ENCODE data around the gene EQTN. TPM values are rescaled to one million over a fixed set of nuclear protein-coding genes. Genes with fewer than 3 reads are reported as not detected.
A peak's percentile ranks its signal among the peaks of the same experiment; 100 is the strongest.
"Not testable (repeated sequence)": the region's sequence is repeated elsewhere in the genome, so short reads cannot be mapped to it uniquely, and the experiment has no call there.

The EQTN gene
- total and polyA plus RNA-seq, 2 of the 4 experiments (the other 2 are of a cell fraction), result not detected

DNA sequence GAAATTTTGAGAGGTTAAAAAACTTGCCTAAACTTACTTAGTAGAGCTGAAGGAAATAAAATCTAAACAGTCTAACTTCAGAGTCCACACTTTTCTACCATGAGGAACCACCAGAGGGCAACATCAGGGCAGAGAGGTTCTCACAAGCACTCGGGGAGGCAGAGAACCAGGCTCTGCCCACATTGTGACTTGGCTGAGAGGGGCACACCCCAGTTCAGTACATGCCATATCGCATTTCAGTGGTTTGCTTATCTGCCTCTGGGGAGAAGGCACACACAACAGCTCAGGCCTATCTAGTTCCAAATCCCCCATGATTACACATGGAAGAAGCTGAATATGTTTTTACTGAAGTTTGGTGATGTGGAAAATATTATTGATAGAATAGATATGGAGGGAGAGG is 49.2 kb downstream of the EQTN start:
- 0 out of 4 replicates have a peak overlapping the region, but pooled peaks of 1 of the 2 experiments have one; percentile 7 for H4K8ac ChIP-seq (ENCODE audit: low read depth in 2 of 2, low read length in 2 of 2)
- H3K18ac ChIP-seq (ENCODE audit: low read depth, low read length), result no peak overlapping the region
- no CpG with 5 or more reads among the region's 2 CpGs for WGBS, 2 experiments (ENCODE audit: extremely low coverage in 2 of 2, insufficient read length in 1 of 2)
- peak overlapping the region; percentile 51; the same call in 1 of the 2 replicates for H3K4ac ChIP-seq (ENCODE audit: low read depth, low read length)
- no peak overlapping the region for H3K4me2 ChIP-seq (ENCODE audit: low read depth, low read length)
- peak; percentile 93 for ATAC-seq (ENCODE audit: low read depth)
- H3K4me1 ChIP-seq (ENCODE audit: control insufficient read depth, insufficient read depth, low read length), result no peaks in the 10 kb centered on the region
- intact Hi-C loops (cut with micrococcal nuclease), result loop anchor here (2.0 kb wide), 1 partner anchor 29 kb away; no protein-coding TSS in a partner anchor
- H2BK120ac ChIP-seq (ENCODE audit: low read depth, low read length), result 0 out of 2 replicates have a peak overlapping the region, but pooled peaks have one; percentile 14
- 0 out of 2 replicates have a peak overlapping the region, but pooled peaks have one; percentile 17 for H4K91ac ChIP-seq (ENCODE audit: insufficient read depth, low read depth, low read length)
- no peak overlapping the region for H3K23ac ChIP-seq (ENCODE audit: low read depth, low read length)
- H3K9me1 ChIP-seq (ENCODE audit: insufficient read depth, low read length), result no peaks in the 10 kb centered on the region
- H3K9me3 ChIP-seq (ENCODE audit: control insufficient read depth, insufficient read depth, low read length), result no peaks in the 10 kb centered on the region
- 0 out of 2 replicates have a peak overlapping the region, but pooled peaks have one; percentile 56 for H2AK5ac ChIP-seq (ENCODE audit: low read depth, low read length)
- TF ChIP-seq RAD21 (IDR thresholded peaks at IDR 0.05; ENCODE audit: low read length), result peak; percentile 49
- TF ChIP-seq NFE2L2 (IDR thresholded peaks at IDR 0.05; ENCODE audit: low read depth, low read length), result no peak
- TF ChIP-seq BHLHE40 (IDR thresholded peaks at IDR 0.05; ENCODE audit: low read depth, low read length), result peak; percentile 37; the same call in 1 of the 2 replicates
- peak; percentile 50; the same call in 1 of the 2 replicates for TF ChIP-seq SMC3 (IDR thresholded peaks at IDR 0.05; ENCODE audit: low read depth, low read length)
- TF ChIP-seq, protein P1, sequence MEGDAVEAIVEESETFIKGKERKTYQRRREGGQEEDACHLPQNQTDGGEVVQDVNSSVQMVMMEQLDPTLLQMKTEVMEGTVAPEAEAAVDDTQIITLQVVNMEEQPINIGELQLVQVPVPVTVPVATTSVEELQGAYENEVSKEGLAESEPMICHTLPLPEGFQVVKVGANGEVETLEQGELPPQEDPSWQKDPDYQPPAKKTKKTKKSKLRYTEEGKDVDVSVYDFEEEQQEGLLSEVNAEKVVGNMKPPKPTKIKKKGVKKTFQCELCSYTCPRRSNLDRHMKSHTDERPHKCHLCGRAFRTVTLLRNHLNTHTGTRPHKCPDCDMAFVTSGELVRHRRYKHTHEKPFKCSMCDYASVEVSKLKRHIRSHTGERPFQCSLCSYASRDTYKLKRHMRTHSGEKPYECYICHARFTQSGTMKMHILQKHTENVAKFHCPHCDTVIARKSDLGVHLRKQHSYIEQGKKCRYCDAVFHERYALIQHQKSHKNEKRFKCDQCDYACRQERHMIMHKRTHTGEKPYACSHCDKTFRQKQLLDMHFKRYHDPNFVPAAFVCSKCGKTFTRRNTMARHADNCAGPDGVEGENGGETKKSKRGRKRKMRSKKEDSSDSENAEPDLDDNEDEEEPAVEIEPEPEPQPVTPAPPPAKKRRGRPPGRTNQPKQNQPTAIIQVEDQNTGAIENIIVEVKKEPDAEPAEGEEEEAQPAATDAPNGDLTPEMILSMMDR (conservative IDR thresholded peaks at IDR 0.05; ENCODE audit: low read depth, low read length), result peak; percentile 53
- H4K20me1 ChIP-seq (ENCODE audit: insufficient read depth, low read length), result no peaks in the 10 kb centered on the region
- 0 out of 2 replicates have a peak overlapping the region, but pooled peaks have one; percentile 10 for H4K5ac ChIP-seq (ENCODE audit: low read depth, low read length)
- dilution Hi-C loops (cut with HindIII; ENCODE audit: low sequenced_read_pairs, unreplicated experiment), result no loop called here
- peak; percentile 59 for DNase-seq
- no peak overlapping the region for H3K27ac ChIP-seq (ENCODE audit: insufficient read depth, low read length)
- no peaks in the 10 kb centered on the region for H3K27me3 ChIP-seq (ENCODE audit: control insufficient read depth, insufficient read depth, low read length)
- no peak overlapping the region for H3K56ac ChIP-seq (ENCODE audit: extremely low read depth, insufficient read depth, low read length)
- BruUV-seq (replicated peaks), result no TSS peak
- no peaks in the 10 kb centered on the region for H3K79me1 ChIP-seq (ENCODE audit: low read depth in 1 of 2, low read length in 2 of 2)
- no peak overlapping the region for H2BK20ac ChIP-seq (ENCODE audit: low read depth, low read length)
- no peak overlapping the region for H3K9ac ChIP-seq (ENCODE audit: low read depth, low read length)
- CTCF ChIA-PET, result interaction anchor here (0.7 to 1.4 kb wide), 4 partner anchors 10 to 28 kb away, joined by 3 to 6 read pairs (median 3); no protein-coding TSS in a partner anchor
- H3K4me3 ChIP-seq (ENCODE audit: insufficient read depth, low read depth, low read length), result no peak overlapping the region
- no peak overlapping the region for H2AK9ac ChIP-seq (replicated peaks; ENCODE audit: low read depth, low read length, poor library complexity)
- H3K14ac ChIP-seq (replicated peaks; ENCODE audit: low read depth, low read length), result no peak overlapping the region
- in situ Hi-C loops (cut with MboI; ENCODE audit: low sequenced_read_pairs), result no loop called here
- POLR2A ChIA-PET (ENCODE audit: unreplicated experiment), result no interaction called here
- peak overlapping the region; percentile 18 for H2AFZ ChIP-seq (replicated peaks; ENCODE audit: low read length, poor library complexity)
- H2BK15ac ChIP-seq (ENCODE audit: low read depth, low read length), result no peak overlapping the region
- H2BK5ac ChIP-seq (ENCODE audit: low read depth, low read length, poor library complexity, severe bottlenecking), result no peak overlapping the region
- no peaks in the 10 kb centered on the region for H3K36me3 ChIP-seq (ENCODE audit: control insufficient read depth, insufficient read depth, low read length)

DNA sequence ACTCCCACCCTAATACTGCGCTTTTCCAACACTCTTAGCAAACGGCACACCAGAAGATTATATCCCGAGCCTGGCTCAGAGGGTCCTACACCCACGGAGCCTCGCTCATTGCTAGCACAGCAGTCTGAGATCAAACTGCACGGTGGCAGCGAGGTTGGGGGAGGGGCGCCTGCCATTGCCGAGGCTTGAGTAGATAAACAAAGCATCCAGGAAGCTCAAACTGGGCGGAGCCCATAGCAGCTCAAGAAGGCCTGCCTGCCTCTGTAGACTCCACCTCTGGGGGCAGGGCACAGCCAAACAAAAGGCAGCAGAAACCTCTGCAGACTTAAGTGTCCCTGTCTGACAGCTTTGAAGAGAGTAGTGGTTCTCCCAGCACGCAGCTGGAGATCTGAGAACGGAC is 57.3 kb downstream of the EQTN start:
- H2BK20ac ChIP-seq (ENCODE audit: low read depth, low read length); H3K4me3 ChIP-seq (ENCODE audit: insufficient read depth, low read depth, low read length); H4K8ac ChIP-seq (ENCODE audit: low read depth in 2 of 2, low read length in 2 of 2); H3K56ac ChIP-seq (ENCODE audit: extremely low read depth, insufficient read depth, low read length); H3K27ac ChIP-seq (ENCODE audit: insufficient read depth, low read length); H3K4ac ChIP-seq (ENCODE audit: low read depth, low read length); in situ Hi-C loops (cut with MboI; ENCODE audit: low sequenced_read_pairs); H4K5ac ChIP-seq (ENCODE audit: low read depth, low read length); H3K4me1 ChIP-seq (ENCODE audit: control insufficient read depth, insufficient read depth, low read length); H4K91ac ChIP-seq (ENCODE audit: insufficient read depth, low read depth, low read length); H4K20me1 ChIP-seq (ENCODE audit: insufficient read depth, low read length); DNase-seq; H2AK9ac ChIP-seq (replicated peaks; ENCODE audit: low read depth, low read length, poor library complexity); intact Hi-C loops (cut with micrococcal nuclease); H2BK5ac ChIP-seq (ENCODE audit: low read depth, low read length, poor library complexity, severe bottlenecking); H3K27me3 ChIP-seq (ENCODE audit: control insufficient read depth, insufficient read depth, low read length); dilution Hi-C loops (cut with HindIII; ENCODE audit: low sequenced_read_pairs, unreplicated experiment); BruUV-seq (replicated peaks); H3K36me3 ChIP-seq (ENCODE audit: control insufficient read depth, insufficient read depth, low read length); H3K9ac ChIP-seq (ENCODE audit: low read depth, low read length); H3K18ac ChIP-seq (ENCODE audit: low read depth, low read length); H3K4me2 ChIP-seq (ENCODE audit: low read depth, low read length); H2BK15ac ChIP-seq (ENCODE audit: low read depth, low read length); H2AK5ac ChIP-seq (ENCODE audit: low read depth, low read length); POLR2A ChIA-PET (ENCODE audit: unreplicated experiment); H3K14ac ChIP-seq (replicated peaks; ENCODE audit: low read depth, low read length); H3K23ac ChIP-seq (ENCODE audit: low read depth, low read length); H3K9me3 ChIP-seq (ENCODE audit: control insufficient read depth, insufficient read depth, low read length); H2AFZ ChIP-seq (replicated peaks; ENCODE audit: low read length, poor library complexity); H2BK120ac ChIP-seq (ENCODE audit: low read depth, low read length); CTCF ChIA-PET; H3K9me1 ChIP-seq (ENCODE audit: insufficient read depth, low read length); H3K79me1 ChIP-seq (ENCODE audit: low read depth in 1 of 2, low read length in 2 of 2); ATAC-seq (ENCODE audit: low read depth): not testable (repeated sequence)
- whole genome bisulfite sequencing, 2 experiments (ENCODE audit: extremely low coverage in 2 of 2, insufficient read length in 1 of 2), result 80% methylated on average over 4 of the region's 12 CpGs; no CpG with 5 or more reads in 1 of the 2 experiments

Data from IMR-90 (cell line).